ENCODE data around the gene KRTAP5-8.
"Not testable (repeated sequence)": the region's sequence is repeated elsewhere in the genome, so short reads cannot be mapped to it uniquely, and the experiment has no call there.

- TF ChIP-seq REST (IDR thresholded peaks at IDR 0.05; ENCODE audit: unreplicated experiment); CTCF (conservative IDR thresholded peaks at IDR 0.05; ENCODE audit: low read depth in 2 of 2); EZH2 (IDR thresholded peaks at IDR 0.05; ENCODE audit: low read depth, unreplicated experiment); ETS1 (IDR thresholded peaks at IDR 0.05); ZNF114 (CRISPR knock-in tag; IDR thresholded peaks at IDR 0.05); POLR2AphosphoS5 (IDR thresholded peaks at IDR 0.05; ENCODE audit: low read depth); CREB1 (CRISPR knock-in tag; IDR thresholded peaks at IDR 0.05; ENCODE audit: low read depth); JUNB (IDR thresholded peaks at IDR 0.05; ENCODE audit: unreplicated experiment); EZH2phosphoT487 (IDR thresholded peaks at IDR 0.05; ENCODE audit: unreplicated experiment); ZNF331 (CRISPR knock-in tag; IDR thresholded peaks at IDR 0.05; ENCODE audit: low read depth); NANOG (IDR thresholded peaks at IDR 0.05; ENCODE audit: borderline replicate concordance); ZNF462 (CRISPR knock-in tag; IDR thresholded peaks at IDR 0.05); STAT1 (IDR thresholded peaks at IDR 0.05; ENCODE audit: unreplicated experiment): not testable (repeated sequence)
Measured at GRCh38 chr11:71585673-71586072, 47.8 kb downstream of the KRTAP5-8 start.
